NCI-H1105 (cell line): ENCODE results near the gene GOLGA6A.

Experiments
- DNase-seq: peaks from one replicate; lab custom pipeline; 2025; lab: John Stamatoyannopoulos, UW

GOLGA6A gene

DNA sequence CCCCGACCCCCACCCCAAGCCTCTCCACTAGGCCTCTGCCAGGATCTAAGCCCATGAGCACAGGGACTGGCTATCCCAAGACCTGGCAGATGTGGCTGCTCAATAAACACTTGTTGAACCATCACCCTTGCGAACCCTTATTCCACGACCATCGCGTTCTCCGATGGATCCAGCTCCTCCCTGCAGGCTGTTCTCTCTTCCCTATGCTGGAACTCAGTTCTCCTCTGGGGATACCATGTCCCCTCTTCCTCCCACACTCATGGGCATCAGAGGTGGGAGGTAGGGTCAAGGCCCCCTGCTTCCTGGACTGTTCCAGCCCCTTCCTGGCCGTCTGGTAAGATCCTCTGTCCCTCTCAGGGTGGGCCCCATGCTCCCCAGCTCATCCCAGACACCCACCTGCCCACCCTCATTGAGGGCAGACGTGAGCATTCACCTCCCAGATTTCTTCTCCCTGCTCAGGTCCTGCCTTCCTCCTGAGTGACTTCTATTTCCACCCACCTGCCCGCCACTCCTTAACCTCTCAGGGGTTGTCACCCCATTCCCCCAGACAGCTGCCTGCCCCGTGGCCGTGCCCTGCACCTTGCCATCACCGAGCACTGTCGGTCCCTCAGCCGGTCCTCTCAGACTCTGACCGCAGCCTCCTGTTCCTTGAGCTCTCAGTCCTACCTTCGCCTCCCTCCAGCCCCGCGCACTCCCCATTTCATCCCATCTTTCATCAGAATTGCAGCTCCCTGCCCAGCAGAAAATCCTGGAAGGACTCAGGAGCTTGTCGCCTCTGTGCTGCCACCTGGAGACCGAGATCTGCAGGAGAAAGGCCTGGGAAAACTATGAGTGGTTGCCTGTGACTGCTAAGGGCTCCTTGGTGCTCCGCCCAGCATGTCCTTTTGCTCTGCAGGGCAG is 45.8 kb downstream of the GOLGA6A start:
- DNase-seq: no peak

DNA sequence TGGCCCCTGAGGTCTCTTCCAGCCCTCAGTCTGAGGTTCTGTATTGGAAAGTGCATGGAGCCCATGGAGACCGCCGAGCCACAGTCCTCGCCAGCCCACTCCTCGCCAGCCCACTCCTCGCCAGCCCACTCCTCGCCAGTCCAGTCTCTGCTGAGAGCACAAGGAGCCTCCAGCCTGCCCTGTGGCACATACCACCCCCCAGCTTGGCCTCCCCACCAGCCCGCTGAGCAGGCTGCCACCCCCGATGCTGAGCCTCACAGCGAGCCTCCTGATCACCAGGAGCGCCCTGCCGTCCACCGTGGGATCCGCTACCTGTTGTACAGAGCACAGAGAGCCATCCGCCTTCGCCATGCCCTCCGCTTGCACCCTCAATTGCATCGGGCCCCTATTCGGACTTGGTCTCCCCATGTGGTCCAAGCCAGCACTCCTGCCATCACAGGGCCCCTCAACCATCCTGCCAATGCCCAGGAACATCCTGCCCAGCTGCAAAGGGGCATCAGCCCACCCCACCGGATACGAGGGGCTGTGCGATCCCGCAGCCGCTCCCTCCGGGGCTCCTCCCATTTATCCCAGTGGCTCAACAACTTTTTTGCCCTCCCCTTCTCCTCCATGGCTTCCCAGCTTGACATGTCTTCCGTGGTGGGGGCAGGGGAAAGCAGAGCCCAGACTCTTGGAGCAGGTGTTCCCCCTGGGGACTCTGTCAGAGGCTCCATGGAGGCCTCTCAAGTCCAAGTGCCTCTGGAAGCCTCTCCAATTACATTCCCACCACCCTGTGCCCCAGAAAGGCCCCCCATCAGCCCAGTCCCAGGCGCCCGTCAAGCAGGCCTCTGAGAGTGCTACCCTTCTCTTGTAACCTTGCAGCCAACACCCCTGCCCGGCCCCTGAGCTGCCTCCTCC is 47.0 kb downstream of the GOLGA6A start:
- DNase-seq: no peak

DNA sequence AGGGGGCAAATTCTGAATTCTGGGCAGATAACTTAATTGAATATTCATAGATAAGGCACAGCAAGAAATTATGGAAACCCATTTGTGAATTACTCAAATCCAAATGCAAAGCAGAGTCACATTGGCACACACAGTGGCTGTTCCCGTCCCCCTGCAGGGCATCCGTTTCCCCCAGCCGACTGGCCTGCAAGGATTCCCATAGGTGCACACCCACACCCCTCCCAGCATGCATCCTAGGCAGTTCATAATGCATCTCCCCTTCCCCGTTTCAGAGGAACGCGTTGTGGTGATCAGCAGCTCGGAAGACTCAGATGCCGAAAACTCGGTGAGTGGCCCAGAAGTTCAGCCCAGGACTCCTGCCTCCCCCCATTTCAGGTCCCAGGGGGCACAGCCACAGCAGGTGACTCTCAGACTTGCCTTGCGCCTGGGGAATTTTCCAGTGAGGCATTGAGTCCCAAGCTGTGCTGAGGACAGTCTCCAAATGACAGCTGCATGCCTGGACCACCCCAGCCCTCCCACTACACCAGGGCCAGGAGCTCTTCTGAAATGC is 48.1 kb downstream of the GOLGA6A start:
- DNase-seq: no peak

DNA sequence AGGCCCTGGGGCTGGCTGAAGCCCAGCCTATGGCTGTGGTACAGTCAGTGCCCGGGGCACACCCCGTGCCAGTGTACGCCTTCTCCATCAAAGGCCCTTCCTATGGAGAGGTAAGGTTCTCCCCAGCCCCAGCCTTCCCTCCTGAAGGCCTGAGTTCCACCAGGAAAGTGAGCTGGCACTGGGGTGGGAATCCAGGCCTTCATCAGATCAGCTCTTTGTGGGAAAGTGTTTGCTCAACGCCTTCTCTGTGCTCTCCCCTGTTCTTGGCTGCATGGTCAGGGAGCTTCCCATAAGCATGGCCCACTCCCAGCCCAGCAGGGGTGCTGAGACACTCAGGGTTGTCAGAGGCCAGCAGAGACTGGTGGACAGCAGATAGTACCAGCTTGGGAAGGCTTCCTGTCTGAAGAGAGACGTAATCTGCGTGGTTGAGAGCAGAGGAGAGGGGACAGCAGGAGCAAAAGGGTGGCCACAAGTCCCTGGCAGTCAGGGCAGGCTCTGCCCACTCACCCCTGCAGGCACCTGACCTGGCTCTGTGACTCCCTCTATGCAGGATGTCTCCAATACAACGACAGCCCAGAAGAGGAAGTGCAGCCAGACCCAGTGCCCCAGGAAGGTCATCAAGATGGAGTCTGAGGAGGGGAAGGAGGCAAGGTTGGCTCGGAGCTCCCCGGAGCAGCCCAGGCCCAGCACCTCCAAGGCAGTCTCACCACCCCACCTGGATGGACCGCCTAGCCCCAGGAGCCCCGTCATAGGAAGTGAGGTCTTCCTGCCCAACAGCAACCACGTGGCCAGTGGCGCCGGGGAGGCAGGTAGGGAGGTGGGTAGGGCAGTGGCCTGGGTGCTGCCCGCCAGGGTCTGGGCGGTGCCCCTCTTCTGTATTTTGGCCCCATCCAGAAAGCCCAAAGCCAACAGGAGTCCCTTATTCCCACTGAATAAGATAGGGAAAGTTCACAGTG is 49.5 kb downstream of the GOLGA6A start:
- DNase-seq: no peak

DNA sequence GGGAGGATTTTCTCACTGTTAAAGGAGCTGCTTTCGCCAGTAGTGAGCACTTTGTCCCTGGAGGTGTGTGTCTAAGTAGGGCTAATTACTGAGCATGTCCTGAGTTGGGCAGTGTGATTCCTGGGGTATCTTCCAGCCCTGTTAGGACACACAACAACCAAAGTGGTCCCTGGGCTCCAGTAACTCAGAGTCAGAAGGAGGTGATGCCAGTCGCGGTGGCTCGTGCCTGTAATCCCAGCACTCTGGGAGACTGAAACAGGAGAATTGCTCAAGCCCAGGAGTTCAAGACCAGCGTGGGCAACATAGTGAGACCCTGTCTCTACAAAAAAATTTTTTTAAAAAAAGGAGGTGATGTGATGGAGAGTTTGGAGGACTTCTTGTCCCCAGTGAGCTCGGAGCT is 50.3 kb downstream of the GOLGA6A start:
- DNase-seq: no peak

DNA sequence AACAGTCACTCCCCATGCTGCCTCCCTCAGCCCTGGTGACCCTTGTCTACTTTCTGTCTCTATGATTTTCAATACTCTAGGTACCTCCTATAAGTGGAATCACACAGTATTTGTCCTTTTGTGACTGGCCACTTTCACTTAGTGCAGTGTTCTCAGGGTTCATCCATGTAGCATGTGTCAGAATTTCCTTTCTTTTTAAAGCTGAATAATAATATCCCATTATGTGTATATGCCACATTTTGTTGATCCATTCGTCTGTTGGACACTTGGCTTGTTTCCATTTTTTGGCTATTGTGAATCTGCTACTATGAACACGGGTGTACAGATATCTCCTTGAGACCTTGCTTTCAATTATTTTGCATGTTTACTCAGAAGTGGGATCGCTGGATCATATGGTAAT is 53.7 kb downstream of the GOLGA6A start:
- no peak for DNase-seq

DNA sequence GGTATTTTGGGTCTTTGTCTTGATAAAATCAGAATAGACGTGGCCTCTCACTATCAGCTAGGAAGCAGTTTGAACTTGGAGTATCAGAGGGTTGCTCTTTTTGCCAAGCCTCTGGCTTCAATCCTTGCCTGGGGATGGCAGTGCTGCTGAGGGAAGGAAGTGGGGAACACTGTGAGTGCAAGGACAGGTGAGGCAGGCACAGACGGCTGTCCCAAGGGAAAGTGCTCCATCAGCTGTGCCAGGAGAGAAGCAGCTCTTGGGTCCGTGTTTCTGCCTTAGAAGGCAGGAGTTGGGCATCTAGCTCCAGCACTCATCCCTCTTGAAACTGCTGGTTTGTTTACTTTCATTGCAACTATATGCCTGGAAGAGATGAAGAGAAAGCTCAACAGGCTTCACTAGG is 54.7 kb downstream of the GOLGA6A start:
- no peak for DNase-seq

DNA sequence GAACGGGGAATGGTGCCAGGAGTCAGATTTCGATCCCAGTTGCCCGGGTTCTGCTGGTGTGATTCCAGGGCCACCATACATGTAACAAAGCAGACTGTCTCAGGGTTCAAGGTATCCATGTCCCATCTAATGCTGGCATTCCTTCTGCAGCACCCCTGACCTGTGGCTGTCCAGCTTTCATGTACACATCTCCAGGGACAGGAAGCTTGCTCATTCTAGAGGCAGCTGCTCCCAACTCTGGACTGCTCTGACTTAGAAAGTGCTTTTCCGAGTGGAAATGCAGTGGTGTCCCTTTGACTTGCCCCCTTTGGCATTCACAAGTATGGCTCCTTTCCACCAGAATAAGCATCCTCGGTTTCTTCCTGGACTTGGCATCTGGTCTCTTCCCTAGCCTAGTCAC is 56.9 kb downstream of the GOLGA6A start:
- no peak for DNase-seq

DNA sequence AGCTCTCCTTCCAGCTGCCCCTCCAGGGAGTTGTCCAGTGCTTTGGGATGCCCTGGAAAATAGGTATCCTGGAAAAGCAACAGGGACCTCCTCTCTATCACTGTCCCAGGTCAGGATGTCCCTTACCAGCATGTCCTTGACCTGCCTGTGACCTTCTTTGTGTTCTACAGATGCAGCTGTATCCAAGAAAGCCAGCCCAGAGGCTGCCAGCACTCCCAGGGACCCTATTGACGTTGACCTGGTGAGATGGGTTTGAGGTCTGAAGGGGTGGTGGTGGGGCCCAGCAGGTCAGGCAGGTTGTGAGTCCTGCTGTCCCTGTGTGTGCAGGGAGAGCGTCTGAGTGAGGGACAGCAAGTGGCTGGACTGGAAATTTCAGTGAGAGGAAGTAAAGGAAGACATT is 57.7 kb downstream of the GOLGA6A start:
- no peak for DNase-seq

DNA sequence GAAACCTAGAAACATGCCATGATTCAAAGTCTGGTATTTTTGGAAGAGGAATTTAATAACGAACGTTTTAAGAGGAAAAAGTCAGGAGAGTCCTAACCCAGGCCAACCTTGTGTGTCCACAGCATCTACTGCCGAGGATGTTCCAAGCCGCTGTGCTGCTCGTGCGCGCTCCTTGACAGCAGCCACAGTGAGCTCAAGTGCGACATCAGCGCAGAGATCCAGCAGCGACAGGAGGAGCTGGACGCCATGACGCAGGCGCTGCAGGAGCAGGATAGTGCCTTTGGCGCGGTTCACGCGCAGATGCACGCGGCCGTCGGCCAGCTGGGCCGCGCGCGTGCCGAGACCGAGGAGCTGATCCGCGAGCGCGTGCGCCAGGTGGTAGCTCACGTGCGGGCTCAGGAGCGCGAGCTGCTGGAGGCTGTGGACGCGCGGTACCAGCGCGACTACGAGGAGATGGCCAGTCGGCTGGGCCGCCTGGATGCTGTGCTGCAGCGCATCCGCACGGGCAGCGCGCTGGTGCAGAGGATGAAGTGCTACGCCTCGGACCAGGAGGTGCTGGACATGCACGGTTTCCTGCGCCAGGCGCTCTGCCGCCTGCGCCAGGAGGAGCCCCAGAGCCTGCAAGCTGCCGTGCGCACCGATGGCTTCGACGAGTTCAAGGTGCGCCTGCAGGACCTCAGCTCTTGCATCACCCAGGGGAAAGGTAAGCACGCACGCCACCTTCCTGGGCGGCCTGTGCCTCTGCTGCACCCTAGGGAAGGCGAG is 59.5 kb downstream of the GOLGA6A start:
- DNase-seq: no peak
